SK-N-MC (cell line): ENCODE data around the gene DOK1.

ENCODE experiments used
- EZH2 ChIP-seq: fragments of 200-600 bp; sonication (generic); IDR thresholded peaks from one replicate; pipeline ENCODE4 v1.6.1; 2017; ENCODE audit warnings: antibody characterized with exemption
- FOXP2 ChIP-seq: optimal IDR thresholded peaks from 2 replicates; pipeline ENCODE3; 2011; ENCODE audit warnings: mild to moderate bottlenecking, moderate library complexity; ENCODE audit not compliant: insufficient read depth; ENCODE audit errors: extremely low read length, control extremely low read depth
- POLR2AphosphoS5 ChIP-seq: IDR thresholded peaks from 2 replicates; pipeline ENCODE4 v1.6.1; 2012; ENCODE audit warnings: mild to moderate bottlenecking, low read depth, low read length, borderline replicate concordance

GRCh38 chr2:74507145-74507925 is 47.2 kb upstream of the DOK1 start, which contains the start of gene PCGF1:
- TF ChIP-seq EZH2 (no peak), POLR2AphosphoS5 (peak; percentile 76), FOXP2 (peak; percentile 95)
